Vagina (tissue), 2 donors: Measurements from ENCODE around the gene KCNN1.

Experiments
- CTCF ChIP-seq, 3 experiments: fragments of 450-650 bp in 2 of 3; fragments of 200-600 bp in 1 of 3; sonication (generic) in 1 of 3; IDR thresholded peaks; one replicate each; pipeline ENCODE4 v1.5.1; 2017 to 2019; ENCODE audit warnings: antibody characterized with exemption in 3 of 3, mild to moderate bottlenecking in 2 of 3, moderate library complexity in 2 of 3
- POLR2A ChIP-seq, 2 donors: fragments of 450-650 bp; IDR thresholded peaks; one replicate each; pipeline ENCODE4 v1.6.1; 2017; ENCODE audit warnings: antibody characterized with exemption in 2 of 2, mild to moderate bottlenecking in 2 of 2, moderate library complexity in 2 of 2
- POLR2AphosphoS5 ChIP-seq, 2 donors: sonication (generic); formaldehyde crosslinking; IDR thresholded peaks; one replicate each; pipeline ENCODE4 v1.9.0; 2017; ENCODE audit warnings: antibody characterized with exemption in 2 of 2, mild to moderate bottlenecking in 2 of 2, low read depth in 1 of 2; ENCODE audit not compliant: insufficient read depth in 1 of 2

GRCh38 chr19:18016209-18016910 is 49.5 kb downstream of the KCNN1 start:
- TF ChIP-seq CTCF (IDR thresholded peaks at IDR 0.05), result no peak
- TF ChIP-seq POLR2AphosphoS5 (IDR thresholded peaks at IDR 0.05; ENCODE audit: insufficient read depth in 1 of 2, low read depth in 1 of 2), result no peak
- TF ChIP-seq POLR2A (IDR thresholded peaks at IDR 0.05), result no peak
